Endothelial cell of umbilical vein (primary cell): ENCODE data around the gene FIS1. TPM values are rescaled to one million over a fixed set of nuclear protein-coding genes. Genes with fewer than 3 reads are reported as not detected.

Source experiments
- BruUV-seq: library from RNA; stranded (reverse); fragments of 400-500 nt; replicated peaks from 2 replicates; lab custom pipeline; 2021; lab: Mats Ljungman, UMichigan
- CTCF ChIA-PET: fragments of 300-600, 350-600 bp; sonication (Branson Sonifier 250); formaldehyde crosslinking; loops from one replicate; lab custom pipeline; 2021; ENCODE audit warnings: antibody characterized with exemption, inconsistent platforms; lab: Charles Lee
- POLR2A ChIA-PET: fragments of 300-600, 350-600 bp; sonication (Branson Sonifier 250); formaldehyde crosslinking; loops from one replicate; lab custom pipeline; 2021; ENCODE audit warnings: antibody characterized with exemption, inconsistent platforms; lab: Charles Lee
- DNase-seq: peaks from one replicate; pipeline ENCODE4 v3.0.0-alpha.2; 2011; ENCODE audit warnings: low read depth, low spot score
- FAIRE-seq: peaks from 2 replicates; lab custom pipeline; 2011; peaks lifted over from hg19 to GRCh38; lab: Jason Lieb, UNC
- H2AFZ ChIP-seq: 2 replicates; pipeline ENCODE4 v1.6.0; 2012; ENCODE audit warnings: low read depth, low read length, control low read depth, inconsistent platforms
- H3K27ac ChIP-seq: 2 replicates; pipeline ENCODE4 v1.5.1; 2011; ENCODE audit warnings: low read depth, mild to moderate bottlenecking, control low read depth, low read length, moderate library complexity; ENCODE audit not compliant: insufficient read depth
- H3K27me3 ChIP-seq, 2 experiments: 2 replicates each; pipeline versions ENCODE4 v1.6.0 to v1.6.1; 2011; ENCODE audit warnings: low read length in 2 of 2, mixed read lengths in 1 of 2; ENCODE audit not compliant: control insufficient read depth in 2 of 2, insufficient read depth in 2 of 2
- H3K36me3 ChIP-seq, 2 experiments: 2 replicates in 1 of 2; 3 replicates in 1 of 2; pipeline ENCODE4 v1.5.1; 2011; ENCODE audit warnings: low read length in 2 of 2, mild to moderate bottlenecking in 1 of 2, moderate library complexity in 1 of 2; ENCODE audit not compliant: control insufficient read depth in 2 of 2, insufficient read depth in 2 of 2; ENCODE audit errors: extremely low read depth in 1 of 2
- H3K4me1 ChIP-seq: 3 replicates; pipeline ENCODE4 v1.5.1; 2011; ENCODE audit warnings: mild to moderate bottlenecking, low read length; ENCODE audit not compliant: control insufficient read depth, insufficient read depth; ENCODE audit errors: extremely low read depth
- H3K4me2 ChIP-seq: 2 replicates; pipeline ENCODE4 v1.6.1; 2011; ENCODE audit warnings: low read length, control low read depth, mixed read lengths; ENCODE audit not compliant: insufficient read depth
- H3K4me3 ChIP-seq, 3 experiments: fragments of 200-600 bp in 1 of 3; sonication (generic), shearing (Covaris generic) in 1 of 3; replicated peaks in 1 of 3; 2 replicates each; pipeline ENCODE4 v1.5.1; 2011 to 2016; ENCODE audit warnings: control low read depth in 3 of 3, low read length in 3 of 3, mild to moderate bottlenecking in 2 of 3, inconsistent platforms in 1 of 3, low read depth in 1 of 3, moderate library complexity in 1 of 3; ENCODE audit not compliant: insufficient read depth in 1 of 3
- H3K79me2 ChIP-seq: 2 replicates; pipeline ENCODE4 v1.6.0; 2012; ENCODE audit warnings: low read length, inconsistent platforms; ENCODE audit not compliant: control insufficient read depth, insufficient read depth
- H3K9ac ChIP-seq: replicated peaks from 2 replicates; pipeline ENCODE3; 2011; ENCODE audit warnings: low read length, control low read depth; ENCODE audit not compliant: insufficient read depth; ENCODE audit errors: extremely low read depth
- H3K9me1 ChIP-seq: replicated peaks from 3 replicates; pipeline ENCODE4 v1.6.0; 2011; ENCODE audit warnings: mild to moderate bottlenecking, low read length; ENCODE audit not compliant: control insufficient read depth, insufficient read depth; ENCODE audit errors: extremely low read depth
- H3K9me3 ChIP-seq: replicated peaks from 2 replicates; pipeline ENCODE4 v1.5.1; 2012; ENCODE audit warnings: low read length, inconsistent platforms; ENCODE audit not compliant: control insufficient read depth, insufficient read depth
- H4K20me1 ChIP-seq: replicated peaks from 2 replicates; pipeline ENCODE3; 2011; ENCODE audit warnings: mild to moderate bottlenecking, low read length; ENCODE audit not compliant: control insufficient read depth, insufficient read depth; ENCODE audit errors: extremely low read depth
- EZH2 ChIP-seq: IDR thresholded peaks from 2 replicates; pipeline ENCODE4 v1.6.1; 2012; ENCODE audit warnings: borderline replicate concordance, low read depth, mild to moderate bottlenecking, moderate library complexity, low read length, inconsistent platforms; ENCODE audit not compliant: severe bottlenecking
- GATA2 ChIP-seq: IDR thresholded peaks from 2 replicates; pipeline ENCODE4 v1.7.0; 2011; ENCODE audit warnings: low read depth, mild to moderate bottlenecking, moderate library complexity, mixed read lengths, low read length; ENCODE audit not compliant: insufficient read length, insufficient read depth
- JUN ChIP-seq: IDR thresholded peaks from 2 replicates; pipeline ENCODE4 v1.6.1; 2011; ENCODE audit warnings: borderline replicate concordance, low read depth; ENCODE audit not compliant: insufficient read length, insufficient read depth
- MYC ChIP-seq: IDR thresholded peaks from one replicate; pipeline ENCODE4 v1.6.1; 2011; ENCODE audit warnings: mild to moderate bottlenecking, low read depth, low read length
- POLR2AphosphoS5 ChIP-seq: IDR thresholded peaks from 2 replicates; pipeline ENCODE4 v1.6.1; 2012; ENCODE audit warnings: low read depth, mild to moderate bottlenecking, control low read depth, low read length, moderate library complexity; ENCODE audit not compliant: insufficient read depth
- dilution Hi-C: fragments of 300-500 bp; cut with MboI; formaldehyde crosslinking; loops from one replicate; pipeline ENCODE4 v1.15.0; 2019; ENCODE audit warnings: low sequenced_read_pairs; ENCODE audit not compliant: extremely low pct_ligation_motif_present
- intact Hi-C: fragments of 100-400 bp; cut with micrococcal nuclease; formaldehyde crosslinking; loops from one replicate; pipeline ENCODE4 v1.10.0; 2022
- polyA plus RNA-seq, 4 experiments: library from polyadenylated mRNA; depleted of rRNA in 3 of 4; stranded (reverse) in 3 of 4; unstranded in 1 of 4; fragments of >200 nt; gene quantifications; 2 replicates each; pipeline versions ENCODE4 v1.2.1 to v1.2.3, GENCODE V29; 2011 to 2012; ENCODE audit warnings: missing spikeins in 1 of 4
- total RNA-seq: library from RNA; stranded (reverse); gene quantifications from 2 replicates; pipeline ENCODE4 v1.2.3, GENCODE V29; 2021
- TF ChIP-seq, protein P1 (sequence below), 2 donors: IDR thresholded peaks; 1 replicate in 1 of 2; 2 replicates in 1 of 2; pipeline ENCODE4 v1.5.1; 2011; ENCODE audit warnings: low read length in 2 of 2, mild to moderate bottlenecking in 2 of 2, moderate library complexity in 2 of 2, control low read depth in 1 of 2, inconsistent platforms in 1 of 2, low read depth in 1 of 2; ENCODE audit not compliant: insufficient read depth in 1 of 2; ENCODE audit errors: extremely low read depth in 1 of 2
- TF ChIP-seq, protein P2 (sequence below): IDR thresholded peaks from 2 replicates; pipeline ENCODE4 v1.6.1; 2011; ENCODE audit not compliant: insufficient read depth, insufficient read length

FIS1 gene
- total and polyA plus RNA-seq, 2 donors (not counting 3 experiments of a cell fraction or from before 2014, with no cell fraction given): 132 to 330 TPM

DNA sequence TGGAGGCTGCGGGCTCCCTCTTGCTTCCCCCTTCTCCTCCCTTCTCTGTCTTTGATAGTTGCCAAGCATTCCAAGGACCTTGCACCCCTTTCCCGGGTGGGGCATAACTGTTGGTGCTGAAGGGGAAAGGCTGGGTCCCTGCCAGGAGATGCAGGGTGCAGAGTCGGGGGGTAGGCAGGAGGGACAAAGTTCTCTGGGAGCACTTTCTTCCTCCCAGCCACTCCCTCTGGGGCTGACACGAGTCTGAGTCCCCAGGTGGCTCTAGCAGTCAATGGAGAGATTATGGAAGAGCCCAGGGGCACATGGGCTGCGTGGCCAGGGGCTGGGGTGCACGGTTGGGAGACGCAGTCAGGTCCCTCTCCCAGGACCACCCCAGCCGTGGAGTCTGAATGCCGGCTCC is 9.4 kb downstream of the FIS1 start:
- H3K9ac ChIP-seq: no peak overlapping the region
- H3K27ac ChIP-seq: no peak overlapping the region
- ChIA-PET POLR2A (no interaction called here), CTCF (interaction anchor here (1.4 to 8.1 kb wide), 3 partner anchors 9 to 92 kb away, joined by 4 to 42 read pairs (median 10); partner anchors contain the start of gene FIS1)
- H3K27me3 ChIP-seq: no peaks in the 10 kb centered on the region
- no TSS peak for BruUV-seq
- no peaks in the 10 kb centered on the region for H3K9me1 ChIP-seq
- no peak overlapping the region for H2AFZ ChIP-seq
- H3K4me1 ChIP-seq: peaks cover 38% of the 10 kb centered on the region
- DNase-seq: no peak
- intact Hi-C loops (loop anchor here (5.0 kb wide), 1 partner anchor 47 kb away; no protein-coding TSS in a partner anchor), dilution Hi-C loops (no loop called here)
- no peak for FAIRE-seq
- H3K4me2 ChIP-seq: no peak overlapping the region
- no peaks in the 10 kb centered on the region for H3K9me3 ChIP-seq
- H4K20me1 ChIP-seq: no peaks in the 10 kb centered on the region
- H3K79me2 ChIP-seq: no peaks in the 10 kb centered on the region
- TF ChIP-seq GATA2: no peak
- no peak for TF ChIP-seq EZH2
- no peak for TF ChIP-seq MYC
- TF ChIP-seq POLR2AphosphoS5: no peak
- TF ChIP-seq JUN: no peak
- H3K4me3 ChIP-seq: no peak overlapping the region
- peaks cover 0 to 13% of the 10 kb centered on the region in 2 experiments for H3K36me3 ChIP-seq

DNA sequence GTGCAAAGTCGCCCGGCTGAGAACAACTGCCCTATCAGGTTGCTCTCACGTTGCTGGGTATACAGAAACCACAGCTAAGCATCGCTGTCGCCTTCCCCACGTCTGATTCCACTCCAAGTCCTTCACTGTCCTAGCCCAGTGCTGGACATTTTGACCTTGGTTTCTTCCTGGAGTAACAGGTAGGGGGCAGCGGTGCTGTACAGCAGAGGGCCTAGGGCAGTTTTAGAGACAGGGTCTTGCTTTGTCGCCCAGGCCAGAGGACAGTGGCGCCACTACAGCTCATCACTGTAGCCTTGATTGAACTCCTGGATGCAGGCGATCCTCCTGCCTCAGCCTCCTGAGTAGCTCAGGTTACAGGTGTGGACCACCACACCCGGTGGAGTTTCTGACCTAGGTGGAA is 9.8 kb downstream of the FIS1 start:
- no peaks in the 10 kb centered on the region for H4K20me1 ChIP-seq
- peak; percentile 27 for DNase-seq
- no peaks in the 10 kb centered on the region for H3K79me2 ChIP-seq
- TF ChIP-seq, protein P1, sequence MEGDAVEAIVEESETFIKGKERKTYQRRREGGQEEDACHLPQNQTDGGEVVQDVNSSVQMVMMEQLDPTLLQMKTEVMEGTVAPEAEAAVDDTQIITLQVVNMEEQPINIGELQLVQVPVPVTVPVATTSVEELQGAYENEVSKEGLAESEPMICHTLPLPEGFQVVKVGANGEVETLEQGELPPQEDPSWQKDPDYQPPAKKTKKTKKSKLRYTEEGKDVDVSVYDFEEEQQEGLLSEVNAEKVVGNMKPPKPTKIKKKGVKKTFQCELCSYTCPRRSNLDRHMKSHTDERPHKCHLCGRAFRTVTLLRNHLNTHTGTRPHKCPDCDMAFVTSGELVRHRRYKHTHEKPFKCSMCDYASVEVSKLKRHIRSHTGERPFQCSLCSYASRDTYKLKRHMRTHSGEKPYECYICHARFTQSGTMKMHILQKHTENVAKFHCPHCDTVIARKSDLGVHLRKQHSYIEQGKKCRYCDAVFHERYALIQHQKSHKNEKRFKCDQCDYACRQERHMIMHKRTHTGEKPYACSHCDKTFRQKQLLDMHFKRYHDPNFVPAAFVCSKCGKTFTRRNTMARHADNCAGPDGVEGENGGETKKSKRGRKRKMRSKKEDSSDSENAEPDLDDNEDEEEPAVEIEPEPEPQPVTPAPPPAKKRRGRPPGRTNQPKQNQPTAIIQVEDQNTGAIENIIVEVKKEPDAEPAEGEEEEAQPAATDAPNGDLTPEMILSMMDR (IDR thresholded peaks at IDR 0.05; ENCODE audit: extremely low read depth in 1 of 2, insufficient read depth in 1 of 2, low read depth in 1 of 2, low read length in 2 of 2): peak; percentile 20 to 50
- TF ChIP-seq, protein P2, sequence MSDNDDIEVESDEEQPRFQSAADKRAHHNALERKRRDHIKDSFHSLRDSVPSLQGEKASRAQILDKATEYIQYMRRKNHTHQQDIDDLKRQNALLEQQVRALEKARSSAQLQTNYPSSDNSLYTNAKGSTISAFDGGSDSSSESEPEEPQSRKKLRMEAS: no peak
- no peak for TF ChIP-seq MYC
- no peak overlapping the region for H3K4me2 ChIP-seq
- no peaks in the 10 kb centered on the region for H3K27me3 ChIP-seq
- no TSS peak for BruUV-seq
- ChIA-PET POLR2A (no interaction called here), CTCF (interaction anchor here (1.4 to 8.1 kb wide), 3 partner anchors 9 to 91 kb away, joined by 4 to 42 read pairs (median 10); partner anchors contain the start of gene FIS1)
- H3K4me3 ChIP-seq: no peak overlapping the region
- H3K9me3 ChIP-seq: no peaks in the 10 kb centered on the region
- dilution Hi-C loops: no loop called here
- no peak overlapping the region for H2AFZ ChIP-seq
- no peak overlapping the region for H3K9ac ChIP-seq
- H3K36me3 ChIP-seq: peaks cover 0 to 9% of the 10 kb centered on the region in 2 experiments
- peaks cover 38% of the 10 kb centered on the region for H3K4me1 ChIP-seq
- no peaks in the 10 kb centered on the region for H3K9me1 ChIP-seq
- peak; percentile 48 for FAIRE-seq
- H3K27ac ChIP-seq: no peak overlapping the region
- intact Hi-C loops: loop anchor here (5.0 kb wide), 1 partner anchor 47 kb away; no protein-coding TSS in a partner anchor
